ENCODE results near the gene TMEM273.

TMEM273 gene

GRCh38 chr10:49174926-49175500 lies 13.2 kb downstream of the TMEM273 start:
- DNase-seq = no peak

GRCh38 chr10:49174261-49174925 lies 13.8 kb downstream of the TMEM273 start:
- no peak for DNase-seq

GRCh38 chr10:49173853-49174252 lies 14.3 kb downstream of the TMEM273 start:
- no peak for DNase-seq

- no peak for DNase-seq
Observed at GRCh38 chr10:49173201-49173772, 14.9 kb downstream of the TMEM273 start.

- DNase-seq = no peak
Observed at GRCh38 chr10:49172777-49173132, 15.4 kb downstream of the TMEM273 start.

- DNase-seq = no peak
Observed at GRCh38 chr10:49172061-49172776, 16.0 kb downstream of the TMEM273 start.

- DNase-seq = no peak
Observed at GRCh38 chr10:49171326-49172060, 16.7 kb downstream of the TMEM273 start.

- no peak for DNase-seq
Observed at GRCh38 chr10:49170632-49171325, 17.4 kb downstream of the TMEM273 start.

- no peak for DNase-seq
Observed at GRCh38 chr10:49169776-49170175, 18.4 kb downstream of the TMEM273 start.

GRCh38 chr10:49168831-49169500 lies 19.2 kb downstream of the TMEM273 start:
- DNase-seq = no peak

GRCh38 chr10:49168171-49168540 lies 20.0 kb downstream of the TMEM273 start:
- DNase-seq = no peak

GRCh38 chr10:49167425-49168170 lies 20.6 kb downstream of the TMEM273 start:
- no peak for DNase-seq

- DNase-seq = no peak
Observed at GRCh38 chr10:49166484-49167400, 21.4 kb downstream of the TMEM273 start.

- no peak for DNase-seq
Observed at GRCh38 chr10:49165821-49166483, 22.2 kb downstream of the TMEM273 start.

- DNase-seq = no peak
Observed at GRCh38 chr10:49165259-49165658, 22.9 kb downstream of the TMEM273 start.

GRCh38 chr10:49164559-49165188 lies 23.5 kb downstream of the TMEM273 start:
- DNase-seq = no peak

GRCh38 chr10:49163741-49164140 lies 24.4 kb downstream of the TMEM273 start:
- DNase-seq = no peak

- no peak for DNase-seq
Observed at GRCh38 chr10:49162761-49163310, 25.4 kb downstream of the TMEM273 start.

GRCh38 chr10:49162063-49162462 lies 26.1 kb downstream of the TMEM273 start:
- DNase-seq = no peak

Measured in stimulated activated naive CD4-positive, alpha-beta T cell (primary cell).